ENCODE measurements around the gene SLC25A4.
"Not testable (repeated sequence)": the region's sequence is repeated elsewhere in the genome, so short reads cannot be mapped to it uniquely, and the experiment has no call there.

SLC25A4 gene

GRCh38 chr4:185101354-185101890 lies 41.6 kb upstream of the SLC25A4 start:
- Histone ChIP-seq H4K20me1 (ENCODE audit: insufficient read depth, low read length) (no peaks in the 10 kb centered on the region), H3K27me3 (ENCODE audit: low read depth, low read length) (no peaks in the 10 kb centered on the region), H3K4me2 (ENCODE audit: low read length) (no peak overlapping the region), H3K9ac (ENCODE audit: low read length) (no peak overlapping the region), H2AFZ (ENCODE audit: low read depth, low read length) (no peak overlapping the region), H3K36me3 (replicated peaks; ENCODE audit: low read depth, low read length) (no peaks in the 10 kb centered on the region), H3K79me2 (ENCODE audit: low read length) (no peaks in the 10 kb centered on the region), H3K9me3 (ENCODE audit: insufficient read depth, low read length) (no peaks in the 10 kb centered on the region), H3K27ac (ENCODE audit: low read length) (no peak overlapping the region), H3K4me1 (ENCODE audit: low read length) (no peaks in the 10 kb centered on the region), H3K4me3 (ENCODE audit: low read length) (no peak overlapping the region)
- TF ChIP-seq, protein P1, sequence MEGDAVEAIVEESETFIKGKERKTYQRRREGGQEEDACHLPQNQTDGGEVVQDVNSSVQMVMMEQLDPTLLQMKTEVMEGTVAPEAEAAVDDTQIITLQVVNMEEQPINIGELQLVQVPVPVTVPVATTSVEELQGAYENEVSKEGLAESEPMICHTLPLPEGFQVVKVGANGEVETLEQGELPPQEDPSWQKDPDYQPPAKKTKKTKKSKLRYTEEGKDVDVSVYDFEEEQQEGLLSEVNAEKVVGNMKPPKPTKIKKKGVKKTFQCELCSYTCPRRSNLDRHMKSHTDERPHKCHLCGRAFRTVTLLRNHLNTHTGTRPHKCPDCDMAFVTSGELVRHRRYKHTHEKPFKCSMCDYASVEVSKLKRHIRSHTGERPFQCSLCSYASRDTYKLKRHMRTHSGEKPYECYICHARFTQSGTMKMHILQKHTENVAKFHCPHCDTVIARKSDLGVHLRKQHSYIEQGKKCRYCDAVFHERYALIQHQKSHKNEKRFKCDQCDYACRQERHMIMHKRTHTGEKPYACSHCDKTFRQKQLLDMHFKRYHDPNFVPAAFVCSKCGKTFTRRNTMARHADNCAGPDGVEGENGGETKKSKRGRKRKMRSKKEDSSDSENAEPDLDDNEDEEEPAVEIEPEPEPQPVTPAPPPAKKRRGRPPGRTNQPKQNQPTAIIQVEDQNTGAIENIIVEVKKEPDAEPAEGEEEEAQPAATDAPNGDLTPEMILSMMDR (IDR thresholded peaks at IDR 0.05; ENCODE audit: low read depth, low read length) = no peak
- TF ChIP-seq EZH2phosphoT487 (IDR thresholded peaks at IDR 0.05; ENCODE audit: low read depth) = no peak

DNA sequence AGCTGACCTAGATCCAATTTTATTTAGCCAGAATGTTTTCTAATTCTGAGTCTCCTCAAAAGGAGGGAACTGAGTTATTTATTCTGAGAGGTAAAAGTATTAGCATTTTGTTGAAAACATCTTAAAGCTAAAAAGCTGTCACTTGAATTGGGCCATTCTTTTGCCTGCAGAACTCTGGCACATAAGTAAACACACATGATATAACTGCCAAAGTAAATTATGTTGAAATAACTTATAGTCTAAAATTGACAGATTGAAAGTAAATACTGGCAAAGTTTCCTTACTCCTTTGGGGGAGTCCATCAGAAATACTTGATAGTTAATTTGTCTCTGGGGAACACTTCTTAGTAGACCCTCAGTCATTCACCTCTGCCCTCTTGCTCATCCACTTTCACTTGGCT lies 38.3 kb upstream of the SLC25A4 start:
- Histone ChIP-seq H3K4me3 (ENCODE audit: low read length) (no peak overlapping the region), H3K9me3 (ENCODE audit: insufficient read depth, low read length) (no peaks in the 10 kb centered on the region), H3K27me3 (ENCODE audit: low read depth, low read length) (no peaks in the 10 kb centered on the region), H2AFZ (ENCODE audit: low read depth, low read length) (no peak overlapping the region), H3K36me3 (replicated peaks; ENCODE audit: low read depth, low read length) (no peaks in the 10 kb centered on the region), H3K9ac (ENCODE audit: low read length) (no peak overlapping the region), H3K79me2 (ENCODE audit: low read length) (no peaks in the 10 kb centered on the region), H3K4me2 (ENCODE audit: low read length) (0 out of 2 replicates have a peak overlapping the region, but pooled peaks have one; percentile 14), H4K20me1 (ENCODE audit: insufficient read depth, low read length) (no peaks in the 10 kb centered on the region), H3K4me1 (ENCODE audit: low read length) (no peaks in the 10 kb centered on the region), H3K27ac (ENCODE audit: low read length) (no peak overlapping the region)
- TF ChIP-seq EZH2phosphoT487 (IDR thresholded peaks at IDR 0.05; ENCODE audit: low read depth) = no peak
- TF ChIP-seq, protein P1 (IDR thresholded peaks at IDR 0.05; ENCODE audit: low read depth, low read length) = no peak

DNA sequence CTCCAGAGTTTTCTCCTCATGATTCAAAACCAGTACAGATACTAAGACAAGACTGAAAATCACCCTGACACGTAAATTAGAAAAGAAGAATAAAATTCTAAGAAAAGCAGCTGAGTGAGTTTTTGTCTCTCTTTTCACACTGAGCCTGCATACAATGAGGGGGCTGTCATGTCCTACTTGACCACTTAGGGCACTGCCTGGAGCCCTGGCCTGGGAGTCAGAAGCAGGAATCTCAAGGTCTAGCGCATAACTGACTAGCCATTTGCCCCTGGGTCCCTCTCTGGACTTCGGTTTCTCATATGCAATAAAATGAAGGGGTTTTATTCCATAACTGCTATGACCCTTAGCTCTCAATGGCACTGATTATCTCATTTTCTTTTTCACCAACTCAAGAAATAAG lies 36.7 kb upstream of the SLC25A4 start:
- no peaks in the 10 kb centered on the region for H3K9me3 ChIP-seq (ENCODE audit: insufficient read depth, low read length)
- no peaks in the 10 kb centered on the region for H3K79me2 ChIP-seq (ENCODE audit: low read length)
- no peak overlapping the region for H2AFZ ChIP-seq (ENCODE audit: low read depth, low read length)
- no peak overlapping the region for H3K9ac ChIP-seq (ENCODE audit: low read length)
- H4K20me1 ChIP-seq (ENCODE audit: insufficient read depth, low read length) = no peaks in the 10 kb centered on the region
- no peak for TF ChIP-seq EZH2phosphoT487 (IDR thresholded peaks at IDR 0.05; ENCODE audit: low read depth)
- TF ChIP-seq, protein P1 (IDR thresholded peaks at IDR 0.05; ENCODE audit: low read depth, low read length) = no peak
- H3K4me3 ChIP-seq (ENCODE audit: low read length) = no peak overlapping the region
- no peaks in the 10 kb centered on the region for H3K27me3 ChIP-seq (ENCODE audit: low read depth, low read length)
- H3K4me2 ChIP-seq (ENCODE audit: low read length) = no peak overlapping the region
- no peaks in the 10 kb centered on the region for H3K4me1 ChIP-seq (ENCODE audit: low read length)
- no peak overlapping the region for H3K27ac ChIP-seq (ENCODE audit: low read length)
- H3K36me3 ChIP-seq (replicated peaks; ENCODE audit: low read depth, low read length) = no peaks in the 10 kb centered on the region

- H3K9me3 ChIP-seq (ENCODE audit: insufficient read depth, low read length); H3K4me3 ChIP-seq (ENCODE audit: low read length); H3K4me1 ChIP-seq (ENCODE audit: low read length); H3K27me3 ChIP-seq (ENCODE audit: low read depth, low read length); H3K4me2 ChIP-seq (ENCODE audit: low read length); H3K27ac ChIP-seq (ENCODE audit: low read length); H3K9ac ChIP-seq (ENCODE audit: low read length); H4K20me1 ChIP-seq (ENCODE audit: insufficient read depth, low read length); H2AFZ ChIP-seq (ENCODE audit: low read depth, low read length); H3K36me3 ChIP-seq (replicated peaks; ENCODE audit: low read depth, low read length); H3K79me2 ChIP-seq (ENCODE audit: low read length): not testable (repeated sequence)
Observed at GRCh38 chr4:185107574-185107973, 35.5 kb upstream of the SLC25A4 start.

DNA sequence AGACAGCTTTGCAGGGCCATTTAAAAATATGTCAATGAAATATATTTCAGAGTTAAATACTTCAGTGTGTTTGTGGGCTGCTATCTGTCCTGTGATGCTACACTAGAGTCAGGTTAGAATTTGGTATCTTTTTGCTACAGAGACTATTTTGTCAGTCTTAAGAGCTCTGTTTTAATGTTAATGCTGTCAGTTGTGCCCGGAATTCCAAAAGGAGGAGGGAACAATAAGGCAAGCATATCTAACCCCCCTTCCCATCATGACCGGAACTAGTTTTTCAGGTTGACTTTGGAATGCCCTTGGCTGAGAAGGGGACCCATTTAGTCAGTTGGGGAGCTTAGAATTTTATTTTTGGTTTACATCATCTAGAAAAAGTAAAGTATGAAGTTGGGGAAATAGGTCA lies 34.9 kb upstream of the SLC25A4 start:
- Histone ChIP-seq H3K9ac (ENCODE audit: low read length) (no peak overlapping the region), H3K79me2 (ENCODE audit: low read length) (no peaks in the 10 kb centered on the region), H3K4me1 (ENCODE audit: low read length) (no peaks in the 10 kb centered on the region), H3K27ac (ENCODE audit: low read length) (no peak overlapping the region), H4K20me1 (ENCODE audit: insufficient read depth, low read length) (no peaks in the 10 kb centered on the region), H3K4me3 (ENCODE audit: low read length) (no peak overlapping the region), H3K9me3 (ENCODE audit: insufficient read depth, low read length) (no peaks in the 10 kb centered on the region), H3K4me2 (ENCODE audit: low read length) (no peak overlapping the region), H2AFZ (ENCODE audit: low read depth, low read length) (no peak overlapping the region), H3K36me3 (replicated peaks; ENCODE audit: low read depth, low read length) (no peaks in the 10 kb centered on the region), H3K27me3 (ENCODE audit: low read depth, low read length) (no peaks in the 10 kb centered on the region)
- TF ChIP-seq EZH2phosphoT487 (IDR thresholded peaks at IDR 0.05; ENCODE audit: low read depth) = no peak
- TF ChIP-seq, protein P1 (IDR thresholded peaks at IDR 0.05; ENCODE audit: low read depth, low read length) = no peak
